Adipose tissue (tissue), 3 donors: Measurements from ENCODE around the gene PHF2. TPM values are rescaled to one million over a fixed set of nuclear protein-coding genes. Genes with fewer than 3 reads are reported as not detected.
"Not testable (repeated sequence)": the region's sequence is repeated elsewhere in the genome, so short reads cannot be mapped to it uniquely, and the experiment has no call there.

Experiments
- H3K27ac ChIP-seq: one replicate; pipeline ENCODE4 v1.5.1; 2013; ENCODE audit warnings: low read depth, low read length
- WGBS, 3 donors: extraction: QIAGEN DNeasy Blood & Tissue Kit; methylation state at CpG; one replicate each; pipeline ENCODE4 v1.1.7; 2013; 5-methylcytosine and 5-hydroxymethylcytosine counted together
- polyA plus RNA-seq, 3 donors: library from polyadenylated mRNA; stranded (reverse); fragments of 200-250 nt; gene quantifications; one replicate each; pipeline ENCODE4 v1.2.3, GENCODE V29; 2013
- donor health status: healthy with polysubstance abuse.
- donor health status: Bipolar disorder and iron deficiency.
- donor health status: healthy.

Gene PHF2
- polyA plus RNA-seq, 3 donors: 9.5 to 25.1 (median 17.6) TPM

GRCh38 chr9:93667006-93667405 is 90.6 kb downstream of the PHF2 start:
- no peak overlapping the region for H3K27ac ChIP-seq
- 93 to 97% (median 96%) methylated on average over 18 of the region's 18 CpGs for WGBS, 3 donors

- 70 to 82% (median 78%) methylated on average over 4 of the region's 4 CpGs for WGBS, 3 donors
- no peak overlapping the region for H3K27ac ChIP-seq
Measured at GRCh38 chr9:93667627-93668026, 91.2 kb downstream of the PHF2 start.

- WGBS, 3 donors: 82 to 87% (median 86%) methylated on average over 12 of the region's 12 CpGs
- no peak overlapping the region for H3K27ac ChIP-seq
Measured at GRCh38 chr9:93668261-93668871, 92.0 kb downstream of the PHF2 start.

GRCh38 chr9:93669116-93669957 is 93.0 kb downstream of the PHF2 start:
- WGBS, 3 donors: 86 to 93% (median 90%) methylated on average over 13 to 15 of the region's 15 CpGs
- no peak overlapping the region for H3K27ac ChIP-seq

GRCh38 chr9:93669958-93670207 is 93.5 kb downstream of the PHF2 start:
- 57 to 85% (median 62%) methylated on average over 3 of the region's 3 CpGs for WGBS, 3 donors
- H3K27ac ChIP-seq: no peak overlapping the region

GRCh38 chr9:93670208-93671019 is 94.0 kb downstream of the PHF2 start:
- WGBS, 3 donors: 90 to 94% (median 91%) methylated on average over 8 of the region's 8 CpGs
- no peak overlapping the region for H3K27ac ChIP-seq

- no peak overlapping the region for H3K27ac ChIP-seq
- WGBS, 3 donors: 87 to 95% (median 95%) methylated on average over 2 of the region's 2 CpGs
Measured at GRCh38 chr9:93671020-93671338, 94.6 kb downstream of the PHF2 start.

- H3K27ac ChIP-seq: not testable (repeated sequence)
- 95 to 97% (median 96%) methylated on average over 2 of the region's 2 CpGs for WGBS, 3 donors
Measured at GRCh38 chr9:93672330-93673020, 96.1 kb downstream of the PHF2 start.

- 88 to 90% (median 89%) methylated on average over 16 of the region's 16 CpGs for WGBS, 3 donors
- H3K27ac ChIP-seq: no peak overlapping the region
Measured at GRCh38 chr9:93673021-93673838, 96.8 kb downstream of the PHF2 start.

- 83 to 91% (median 89%) methylated on average over 13 of the region's 13 CpGs for WGBS, 3 donors
- no peak overlapping the region for H3K27ac ChIP-seq
Measured at GRCh38 chr9:93673839-93674334, 97.5 kb downstream of the PHF2 start.

GRCh38 chr9:93674580-93675335 is 98.4 kb downstream of the PHF2 start:
- WGBS, 3 donors: 93 to 95% (median 95%) methylated on average over 11 to 14 of the region's 14 CpGs
- H3K27ac ChIP-seq: no peak overlapping the region

GRCh38 chr9:93675336-93676150 is 99.2 kb downstream of the PHF2 start:
- 88 to 94% (median 94%) methylated on average over 16 of the region's 16 CpGs for WGBS, 3 donors
- H3K27ac ChIP-seq: no peak overlapping the region

- H3K27ac ChIP-seq: no peak overlapping the region
- 92 to 96% (median 93%) methylated on average over 18 to 23 of the region's 23 CpGs for WGBS, 3 donors
Measured at GRCh38 chr9:93676310-93677047, 100.1 kb downstream of the PHF2 start.

- 96 to 99% (median 96%) methylated on average over 11 to 12 of the region's 12 CpGs for WGBS, 3 donors
- H3K27ac ChIP-seq: no peak overlapping the region
Measured at GRCh38 chr9:93677048-93677571, 100.7 kb downstream of the PHF2 start.

GRCh38 chr9:93677641-93678136 is 101.3 kb downstream of the PHF2 start:
- 94 to 96% (median 95%) methylated on average over 16 of the region's 16 CpGs for WGBS, 3 donors
- H3K27ac ChIP-seq: no peak overlapping the region
